WTC11 (cell line): ENCODE results near the gene GTF2A1L. TPM values are rescaled to one million over a fixed set of nuclear protein-coding genes. Genes with fewer than 3 reads are reported as not detected.

Experiments
- ATAC-seq: fragments of 200-7000 bp; cut with Tn5 transposase; 2 replicates; pipeline ENCODE4 v1.10.0; 2021; ENCODE audit warnings: mild to moderate bottlenecking, moderate library complexity
- CTCF ChIA-PET: fragments of 300-600 bp; sonication (Branson Sonifier 250); formaldehyde crosslinking; loops from one replicate; lab custom pipeline; 2021; ENCODE audit warnings: antibody characterized with exemption; lab: Charles Lee
- POLR2A ChIA-PET: fragments of 350-600 bp; sonication (Branson Sonifier 250); formaldehyde crosslinking; loops from one replicate; lab custom pipeline; 2021; ENCODE audit warnings: antibody characterized with exemption; lab: Charles Lee
- DNase-seq: peaks from one replicate; pipeline ENCODE4 v3.0.0; 2021; ENCODE audit warnings: low spot score
- H3K27ac Mint-ChIP-seq: 2 replicates; pipeline ENCODE4 v1.8.0; 2021; ENCODE audit warnings: mixed read lengths
- H3K27me3 Mint-ChIP-seq: 2 replicates; pipeline ENCODE4 v1.8.0; 2021; ENCODE audit warnings: low read depth, mild to moderate bottlenecking, moderate library complexity, mixed read lengths
- H3K36me3 Mint-ChIP-seq: 2 replicates; pipeline ENCODE4 v1.8.0; 2021; ENCODE audit warnings: mixed read lengths
- H3K4me1 Mint-ChIP-seq: 2 replicates; pipeline ENCODE4 v1.8.0; 2022; ENCODE audit warnings: mixed read lengths
- H3K4me3 Mint-ChIP-seq: 2 replicates; pipeline ENCODE4 v1.8.0; 2021; ENCODE audit warnings: mild to moderate bottlenecking, moderate library complexity, mixed read lengths
- H3K9me3 Mint-ChIP-seq: 2 replicates; pipeline ENCODE4 v1.8.0; 2021; ENCODE audit warnings: mixed read lengths
- CBFB ChIP-seq: sonication (generic); formaldehyde crosslinking; IDR thresholded peaks from 2 replicates; pipeline ENCODE4 v1.8.1; 2022; ENCODE audit warnings: mild to moderate bottlenecking, low read depth, missing genetic modification reagents
- CREM ChIP-seq: sonication (generic); formaldehyde crosslinking; IDR thresholded peaks from 2 replicates; pipeline ENCODE4 v1.8.1; 2022; ENCODE audit warnings: mild to moderate bottlenecking, missing genetic modification reagents, moderate library complexity
- ETV6 ChIP-seq: sonication (generic); formaldehyde crosslinking; IDR thresholded peaks from 2 replicates; pipeline ENCODE4 v1.8.1; 2022; ENCODE audit warnings: mild to moderate bottlenecking, missing genetic modification reagents
- FOXP1 ChIP-seq: sonication (generic); formaldehyde crosslinking; IDR thresholded peaks from 2 replicates; pipeline ENCODE4 v1.8.0; 2022; ENCODE audit warnings: missing genetic modification reagents, mild to moderate bottlenecking, moderate library complexity, borderline replicate concordance
- GRHL2 ChIP-seq: fragments of 250-450 bp; sonication (Bioruptor Pico); IDR thresholded peaks from 2 replicates; pipeline ENCODE4 v1.8.0; 2022; ENCODE audit warnings: mild to moderate bottlenecking, moderate library complexity; ENCODE audit not compliant: insufficient replicate concordance, severe bottlenecking
- GTF2I ChIP-seq: fragments of 250-450 bp; sonication (Bioruptor Pico); conservative IDR thresholded peaks from 2 replicates; pipeline ENCODE4 v1.4.0; 2021; ENCODE audit warnings: mild to moderate bottlenecking
- HMGA2 ChIP-seq: fragments of 250-450 bp; sonication (Bioruptor Pico); IDR thresholded peaks from 2 replicates; pipeline ENCODE4 v1.4.0; 2021; ENCODE audit warnings: mild to moderate bottlenecking, moderate library complexity
- JAZF1 ChIP-seq: fragments of 250-450 bp; sonication (Bioruptor Pico); IDR thresholded peaks from 2 replicates; pipeline ENCODE4 v1.9.0; 2021; ENCODE audit warnings: moderate library complexity, mild to moderate bottlenecking, inconsistent platforms
- MYBL2 ChIP-seq: sonication (generic); formaldehyde crosslinking; IDR thresholded peaks from 2 replicates; pipeline ENCODE4 v1.8.1; 2023; ENCODE audit warnings: mild to moderate bottlenecking, moderate library complexity, missing genetic modification reagents
- NFATC4 ChIP-seq: fragments of 250-450 bp; sonication (Bioruptor Pico); IDR thresholded peaks from 2 replicates; pipeline ENCODE4 v1.9.0; 2021; ENCODE audit warnings: mild to moderate bottlenecking
- NR1H2 ChIP-seq: sonication (generic); formaldehyde crosslinking; IDR thresholded peaks from 2 replicates; pipeline ENCODE4 v1.9.0; 2021; ENCODE audit warnings: mild to moderate bottlenecking, moderate library complexity, missing genetic modification reagents
- OVOL2 ChIP-seq: fragments of 250-450 bp; sonication (Bioruptor Pico); IDR thresholded peaks from 2 replicates; pipeline ENCODE4 v1.9.0; 2021; ENCODE audit warnings: mild to moderate bottlenecking, borderline replicate concordance
- PRRX2 ChIP-seq: fragments of 250-450 bp; sonication (Bioruptor Pico); IDR thresholded peaks from 2 replicates; pipeline ENCODE4 v1.8.0; 2021; ENCODE audit warnings: mild to moderate bottlenecking
- TCF7 ChIP-seq: sonication (generic); formaldehyde crosslinking; IDR thresholded peaks from 2 replicates; pipeline ENCODE4 v1.8.0; 2022; ENCODE audit warnings: mild to moderate bottlenecking, low read depth, missing genetic modification reagents, moderate library complexity
- TEAD1 ChIP-seq: sonication (generic); formaldehyde crosslinking; IDR thresholded peaks from 2 replicates; pipeline ENCODE4 v1.8.0; 2022; ENCODE audit warnings: mild to moderate bottlenecking, missing genetic modification reagents
- ZNF138 ChIP-seq: sonication (generic); formaldehyde crosslinking; conservative IDR thresholded peaks from 2 replicates; pipeline ENCODE4 v1.8.1; 2022; ENCODE audit warnings: mild to moderate bottlenecking, moderate library complexity, missing genetic modification reagents
- ZNF232 ChIP-seq: sonication (generic); formaldehyde crosslinking; IDR thresholded peaks from 2 replicates; pipeline ENCODE4 v1.8.0; 2022; ENCODE audit warnings: mild to moderate bottlenecking, missing genetic modification reagents
- ZNF423 ChIP-seq: fragments of 250-450 bp; sonication (Bioruptor Pico); IDR thresholded peaks from 2 replicates; pipeline ENCODE4 v2.1.2; 2022; ENCODE audit warnings: mild to moderate bottlenecking, moderate library complexity
- ZNF671 ChIP-seq: fragments of 250-450 bp; sonication (Bioruptor Pico); IDR thresholded peaks from 2 replicates; pipeline ENCODE4 v1.8.0; 2021; ENCODE audit warnings: mild to moderate bottlenecking
- total RNA-seq: library from RNA; stranded (reverse); gene quantifications from 3 replicates; pipeline ENCODE4 v1.2.3, GENCODE V29; 2021
- TF ChIP-seq, protein P1 (sequence below): sonication (generic); formaldehyde crosslinking; IDR thresholded peaks from 2 replicates; pipeline ENCODE4 v1.8.1; 2022; ENCODE audit warnings: low read depth, mild to moderate bottlenecking, moderate library complexity, missing genetic modification reagents, borderline replicate concordance
- TF ChIP-seq, protein P2 (sequence below): sonication (generic); formaldehyde crosslinking; IDR thresholded peaks from 2 replicates; pipeline ENCODE4 v1.8.0; 2022; ENCODE audit warnings: mild to moderate bottlenecking, missing genetic modification reagents
- TF ChIP-seq, protein P3 (sequence below): fragments of 250-450 bp; sonication (Bioruptor Pico); conservative IDR thresholded peaks from 2 replicates; pipeline ENCODE4 v1.9.0; 2021; ENCODE audit warnings: mild to moderate bottlenecking
- TF ChIP-seq, protein P4 (sequence below): sonication (generic); formaldehyde crosslinking; IDR thresholded peaks from 2 replicates; pipeline ENCODE4 v1.8.1; 2023; ENCODE audit warnings: mild to moderate bottlenecking, missing genetic modification reagents, moderate library complexity
- TF ChIP-seq, protein P5 (sequence below): sonication (generic); formaldehyde crosslinking; conservative IDR thresholded peaks from 2 replicates; pipeline ENCODE4 v1.8.1; 2023; ENCODE audit warnings: mild to moderate bottlenecking, low read depth, missing genetic modification reagents, moderate library complexity
- TF ChIP-seq, protein P6 (sequence below): sonication (generic); formaldehyde crosslinking; IDR thresholded peaks from 2 replicates; pipeline ENCODE4 v1.8.1; 2022; ENCODE audit warnings: missing genetic modification reagents, borderline replicate concordance
- TF ChIP-seq, protein P7 (sequence below): sonication (generic); formaldehyde crosslinking; IDR thresholded peaks from 2 replicates; pipeline ENCODE4 v1.8.0; 2022; ENCODE audit warnings: mild to moderate bottlenecking, missing genetic modification reagents

The GTF2A1L gene
- total RNA-seq, 1 experiment from 2014 or later = not detected

DNA sequence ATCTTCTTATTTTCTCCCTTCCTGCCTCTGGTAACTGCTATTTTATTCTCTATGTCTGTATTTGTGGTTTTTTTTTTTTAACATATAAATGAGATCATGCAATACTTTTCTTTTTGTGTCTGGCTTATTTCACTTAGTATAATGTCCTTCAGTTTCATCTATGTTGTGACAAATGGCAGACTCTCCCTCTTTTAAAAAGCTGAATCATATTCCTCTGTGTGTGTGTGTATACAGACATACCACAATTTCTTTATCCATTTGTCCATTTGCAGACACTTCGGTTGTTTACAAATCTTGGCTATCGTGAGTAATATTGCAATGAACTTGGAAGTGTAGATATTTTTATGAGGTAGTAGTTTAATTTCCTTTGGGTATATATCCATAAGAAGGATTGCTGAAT lies 7.0 kb downstream of the GTF2A1L start:
- no peak overlapping the region for H3K4me3 Mint-ChIP-seq
- no peaks in the 10 kb centered on the region for H3K27me3 Mint-ChIP-seq
- TF ChIP-seq GRHL2 (CRISPR knock-in tag) (no peak), ZNF138 (CRISPR knock-in tag) (no peak), NR1H2 (no peak), MYBL2 (CRISPR knock-in tag) (no peak), ZNF232 (no peak), CBFB (CRISPR knock-in tag) (no peak), PRRX2 (CRISPR knock-in tag) (no peak), TCF7 (CRISPR knock-in tag) (no peak), ZNF671 (CRISPR knock-in tag) (no peak)
- TF ChIP-seq, protein P1, sequence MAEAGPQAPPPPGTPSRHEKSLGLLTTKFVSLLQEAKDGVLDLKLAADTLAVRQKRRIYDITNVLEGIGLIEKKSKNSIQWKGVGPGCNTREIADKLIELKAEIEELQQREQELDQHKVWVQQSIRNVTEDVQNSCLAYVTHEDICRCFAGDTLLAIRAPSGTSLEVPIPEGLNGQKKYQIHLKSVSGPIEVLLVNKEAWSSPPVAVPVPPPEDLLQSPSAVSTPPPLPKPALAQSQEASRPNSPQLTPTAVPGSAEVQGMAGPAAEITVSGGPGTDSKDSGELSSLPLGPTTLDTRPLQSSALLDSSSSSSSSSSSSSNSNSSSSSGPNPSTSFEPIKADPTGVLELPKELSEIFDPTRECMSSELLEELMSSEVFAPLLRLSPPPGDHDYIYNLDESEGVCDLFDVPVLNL (CRISPR knock-in tag) = no peak
- TF ChIP-seq, protein P2, sequence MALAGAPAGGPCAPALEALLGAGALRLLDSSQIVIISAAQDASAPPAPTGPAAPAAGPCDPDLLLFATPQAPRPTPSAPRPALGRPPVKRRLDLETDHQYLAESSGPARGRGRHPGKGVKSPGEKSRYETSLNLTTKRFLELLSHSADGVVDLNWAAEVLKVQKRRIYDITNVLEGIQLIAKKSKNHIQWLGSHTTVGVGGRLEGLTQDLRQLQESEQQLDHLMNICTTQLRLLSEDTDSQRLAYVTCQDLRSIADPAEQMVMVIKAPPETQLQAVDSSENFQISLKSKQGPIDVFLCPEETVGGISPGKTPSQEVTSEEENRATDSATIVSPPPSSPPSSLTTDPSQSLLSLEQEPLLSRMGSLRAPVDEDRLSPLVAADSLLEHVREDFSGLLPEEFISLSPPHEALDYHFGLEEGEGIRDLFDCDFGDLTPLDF (CRISPR knock-in tag) = no peak
- TF ChIP-seq, protein P3, sequence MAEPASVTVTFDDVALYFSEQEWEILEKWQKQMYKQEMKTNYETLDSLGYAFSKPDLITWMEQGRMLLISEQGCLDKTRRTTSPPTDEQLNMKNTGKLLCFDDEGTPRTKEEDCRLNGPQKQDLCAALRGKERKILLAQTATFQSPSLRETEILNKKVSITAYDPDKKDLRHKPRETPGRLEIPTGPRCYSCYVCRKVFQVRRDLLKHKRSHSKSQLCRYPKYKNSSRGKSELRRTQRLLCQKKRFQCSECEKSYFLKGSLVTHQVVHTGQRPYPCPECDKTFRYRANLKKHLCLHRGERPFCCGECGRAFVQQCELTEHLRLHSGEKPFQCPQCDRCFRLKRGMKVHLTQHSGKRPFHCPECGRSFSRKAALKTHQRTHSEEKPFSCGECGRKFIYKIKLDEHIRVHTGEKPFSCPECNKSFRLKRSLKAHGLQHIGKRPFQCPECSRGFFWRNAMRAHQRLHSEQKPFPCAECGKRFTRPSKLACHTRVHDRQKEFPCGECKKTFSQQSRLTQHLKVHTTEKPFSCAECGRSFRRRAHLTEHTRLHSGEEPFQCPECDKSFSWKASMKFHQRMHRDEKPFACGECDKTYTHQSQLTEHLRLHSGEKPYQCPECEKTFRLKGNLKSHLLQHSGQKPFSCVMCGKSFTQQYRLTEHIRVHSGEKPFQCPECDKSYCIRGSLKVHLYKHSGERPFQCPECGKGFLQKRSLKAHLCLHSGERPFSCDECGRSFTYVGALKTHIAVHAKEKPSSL (CRISPR knock-in tag) = no peak
- TF ChIP-seq, protein P4, sequence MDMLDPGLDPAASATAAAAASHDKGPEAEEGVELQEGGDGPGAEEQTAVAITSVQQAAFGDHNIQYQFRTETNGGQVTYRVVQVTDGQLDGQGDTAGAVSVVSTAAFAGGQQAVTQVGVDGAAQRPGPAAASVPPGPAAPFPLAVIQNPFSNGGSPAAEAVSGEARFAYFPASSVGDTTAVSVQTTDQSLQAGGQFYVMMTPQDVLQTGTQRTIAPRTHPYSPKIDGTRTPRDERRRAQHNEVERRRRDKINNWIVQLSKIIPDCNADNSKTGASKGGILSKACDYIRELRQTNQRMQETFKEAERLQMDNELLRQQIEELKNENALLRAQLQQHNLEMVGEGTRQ (CRISPR knock-in tag) = no peak
- TF ChIP-seq, all 79 proteins: peak for 0
- no peak overlapping the region for H3K27ac Mint-ChIP-seq
- H3K36me3 Mint-ChIP-seq = peaks cover 5% of the 10 kb centered on the region; the same call in 1 of the 2 replicates
- DNase-seq (no peak), ATAC-seq (no peak)
- ChIA-PET CTCF (no interaction called here), POLR2A (no interaction called here)
- peaks cover 18% of the 10 kb centered on the region for H3K9me3 Mint-ChIP-seq
- H3K4me1 Mint-ChIP-seq = no peaks in the 10 kb centered on the region

DNA sequence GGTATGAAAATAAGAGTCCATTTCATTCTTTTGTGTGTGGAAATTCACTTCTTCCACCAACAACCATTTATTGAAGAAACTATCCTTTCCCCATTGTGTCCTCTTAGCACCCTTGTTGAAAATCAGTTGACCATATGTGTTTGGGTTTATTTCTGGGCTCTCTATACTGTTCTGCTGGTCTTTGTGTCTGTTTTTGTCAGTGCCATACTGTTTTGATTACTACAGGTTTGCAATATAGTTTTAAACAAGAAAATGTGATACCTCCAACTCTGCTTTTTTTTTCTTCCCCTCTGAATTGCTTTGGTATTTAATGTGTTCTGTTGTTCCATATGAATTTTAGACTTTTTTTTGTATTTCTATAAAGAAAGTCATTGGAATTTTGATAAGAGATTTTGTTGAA lies 8.4 kb downstream of the GTF2A1L start:
- peaks cover 5% of the 10 kb centered on the region; the same call in 1 of the 2 replicates for H3K36me3 Mint-ChIP-seq
- CTCF ChIA-PET = no interaction called here
- ATAC-seq (no peak), DNase-seq (no peak)
- H3K9me3 Mint-ChIP-seq = peaks cover 18% of the 10 kb centered on the region
- no peak overlapping the region for H3K4me3 Mint-ChIP-seq
- POLR2A ChIA-PET = no interaction called here
- no peaks in the 10 kb centered on the region for H3K4me1 Mint-ChIP-seq
- no peaks in the 10 kb centered on the region for H3K27me3 Mint-ChIP-seq
- no peak overlapping the region for H3K27ac Mint-ChIP-seq
- TF ChIP-seq HMGA2 (no peak), NR1H2 (no peak), ZNF232 (no peak), FOXP1 (CRISPR knock-in tag) (no peak), ZNF423 (CRISPR knock-in tag) (no peak), JAZF1 (CRISPR knock-in tag) (no peak), CREM (no peak), NFATC4 (CRISPR knock-in tag) (no peak), ETV6 (CRISPR knock-in tag) (no peak), TEAD1 (CRISPR knock-in tag) (no peak), OVOL2 (CRISPR knock-in tag) (no peak), GTF2I (CRISPR knock-in tag) (no peak)
- TF ChIP-seq, protein P5, sequence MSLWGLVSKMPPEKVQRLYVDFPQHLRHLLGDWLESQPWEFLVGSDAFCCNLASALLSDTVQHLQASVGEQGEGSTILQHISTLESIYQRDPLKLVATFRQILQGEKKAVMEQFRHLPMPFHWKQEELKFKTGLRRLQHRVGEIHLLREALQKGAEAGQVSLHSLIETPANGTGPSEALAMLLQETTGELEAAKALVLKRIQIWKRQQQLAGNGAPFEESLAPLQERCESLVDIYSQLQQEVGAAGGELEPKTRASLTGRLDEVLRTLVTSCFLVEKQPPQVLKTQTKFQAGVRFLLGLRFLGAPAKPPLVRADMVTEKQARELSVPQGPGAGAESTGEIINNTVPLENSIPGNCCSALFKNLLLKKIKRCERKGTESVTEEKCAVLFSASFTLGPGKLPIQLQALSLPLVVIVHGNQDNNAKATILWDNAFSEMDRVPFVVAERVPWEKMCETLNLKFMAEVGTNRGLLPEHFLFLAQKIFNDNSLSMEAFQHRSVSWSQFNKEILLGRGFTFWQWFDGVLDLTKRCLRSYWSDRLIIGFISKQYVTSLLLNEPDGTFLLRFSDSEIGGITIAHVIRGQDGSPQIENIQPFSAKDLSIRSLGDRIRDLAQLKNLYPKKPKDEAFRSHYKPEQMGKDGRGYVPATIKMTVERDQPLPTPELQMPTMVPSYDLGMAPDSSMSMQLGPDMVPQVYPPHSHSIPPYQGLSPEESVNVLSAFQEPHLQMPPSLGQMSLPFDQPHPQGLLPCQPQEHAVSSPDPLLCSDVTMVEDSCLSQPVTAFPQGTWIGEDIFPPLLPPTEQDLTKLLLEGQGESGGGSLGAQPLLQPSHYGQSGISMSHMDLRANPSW (CRISPR knock-in tag) = no peak
- TF ChIP-seq, protein P6, sequence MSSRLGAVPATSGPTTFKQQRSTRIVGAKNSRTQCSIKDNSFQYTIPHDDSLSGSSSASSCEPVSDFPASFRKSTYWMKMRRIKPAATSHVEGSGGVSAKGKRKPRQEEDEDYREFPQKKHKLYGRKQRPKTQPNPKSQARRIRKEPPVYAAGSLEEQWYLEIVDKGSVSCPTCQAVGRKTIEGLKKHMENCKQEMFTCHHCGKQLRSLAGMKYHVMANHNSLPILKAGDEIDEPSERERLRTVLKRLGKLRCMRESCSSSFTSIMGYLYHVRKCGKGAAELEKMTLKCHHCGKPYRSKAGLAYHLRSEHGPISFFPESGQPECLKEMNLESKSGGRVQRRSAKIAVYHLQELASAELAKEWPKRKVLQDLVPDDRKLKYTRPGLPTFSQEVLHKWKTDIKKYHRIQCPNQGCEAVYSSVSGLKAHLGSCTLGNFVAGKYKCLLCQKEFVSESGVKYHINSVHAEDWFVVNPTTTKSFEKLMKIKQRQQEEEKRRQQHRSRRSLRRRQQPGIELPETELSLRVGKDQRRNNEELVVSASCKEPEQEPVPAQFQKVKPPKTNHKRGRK (CRISPR knock-in tag) = no peak
- TF ChIP-seq, protein P1 (CRISPR knock-in tag) = no peak
- TF ChIP-seq, protein P7, sequence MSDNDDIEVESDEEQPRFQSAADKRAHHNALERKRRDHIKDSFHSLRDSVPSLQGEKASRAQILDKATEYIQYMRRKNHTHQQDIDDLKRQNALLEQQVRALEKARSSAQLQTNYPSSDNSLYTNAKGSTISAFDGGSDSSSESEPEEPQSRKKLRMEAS (CRISPR knock-in tag) = no peak
